OCI-M1 (cell line): ENCODE results near the gene RPL9.
"Not testable (repeated sequence)": the region's sequence is repeated elsewhere in the genome, so short reads cannot be mapped to it uniquely, and the experiment has no call there.

Experiments
- DNase-seq: peaks from one replicate; lab custom pipeline; 2025; lab: John Stamatoyannopoulos, UW

RPL9 gene

DNA sequence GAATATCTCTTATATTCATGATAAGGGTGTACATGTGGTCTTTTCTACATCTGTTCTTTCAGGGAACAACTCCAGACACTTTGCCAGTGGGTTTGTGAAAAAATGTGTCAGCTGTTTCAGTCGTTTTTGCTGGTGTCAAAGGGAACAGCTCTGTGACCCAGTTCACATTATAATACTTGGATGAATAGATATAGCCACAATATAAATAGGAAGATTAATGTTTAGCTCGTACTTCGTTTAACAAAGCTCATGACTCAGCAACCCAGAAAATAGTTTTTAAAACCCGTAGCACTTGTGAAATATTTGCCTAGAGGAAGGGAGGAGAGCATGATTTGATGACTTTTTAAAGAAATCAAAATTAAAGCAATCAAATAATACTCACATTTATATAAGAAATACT, 8.0 kb upstream of the RPL9 start:
- no peak for DNase-seq

- DNase-seq, result peak; percentile 84
These were observed 6.3 kb upstream of the RPL9 start for GRCh38 chr4:39464886-39465501.

- DNase-seq, result not testable (repeated sequence)
These were observed 589 bp downstream of the RPL9 start for GRCh38 chr4:39458161-39458504.

DNA sequence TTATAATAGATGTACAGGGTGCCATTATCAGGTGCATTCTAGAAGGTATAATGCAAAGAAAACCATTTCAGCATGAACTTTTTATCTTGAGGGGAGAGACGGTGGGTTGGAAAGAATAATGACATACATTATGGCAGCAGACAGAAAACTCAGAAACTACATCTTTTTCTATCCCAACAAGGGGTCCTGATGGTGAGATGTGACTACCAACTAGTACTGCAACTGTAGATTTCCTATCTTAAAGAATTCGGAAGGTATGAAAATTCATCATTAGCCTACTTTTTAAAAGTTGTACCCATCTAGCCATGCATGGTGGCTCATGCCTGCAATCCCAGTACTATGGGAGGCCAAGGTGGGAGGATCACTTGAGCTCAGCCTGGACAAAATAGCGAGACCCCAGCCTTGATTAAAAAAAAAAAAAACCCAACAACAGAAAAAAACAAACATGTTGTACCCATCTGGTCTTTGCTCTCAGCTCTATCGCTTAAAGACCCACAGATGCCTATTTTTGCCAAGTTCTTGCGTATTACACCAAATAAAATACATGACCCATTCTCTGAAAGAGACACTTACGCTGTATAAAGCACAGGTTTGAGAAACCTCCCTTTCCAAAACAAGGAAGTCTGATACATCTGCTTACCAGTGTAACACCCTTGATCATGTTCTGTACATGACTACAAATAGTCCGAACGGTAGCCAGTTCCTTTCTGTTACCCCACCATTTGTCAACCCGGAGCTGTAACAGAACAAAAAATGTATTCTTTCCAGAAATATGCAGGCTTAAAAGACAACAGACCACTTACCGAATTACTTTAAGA, 1.6 kb downstream of the RPL9 start:
- DNase-seq, result no peak

- DNase-seq, result no peak
These were observed 3.2 kb downstream of the RPL9 start for GRCh38 chr4:39455486-39455885.

GRCh38 chr4:39453738-39454137, 5.0 kb downstream of the RPL9 start:
- no peak for DNase-seq

- DNase-seq, result no peak
These were observed 5.7 kb downstream of the RPL9 start for GRCh38 chr4:39452860-39453587.

GRCh38 chr4:39452153-39452859, 6.4 kb downstream of the RPL9 start:
- no peak for DNase-seq

GRCh38 chr4:39451423-39452023, 7.2 kb downstream of the RPL9 start:
- no peak for DNase-seq

GRCh38 chr4:39450618-39451017, 8.1 kb downstream of the RPL9 start:
- DNase-seq, result no peak

- DNase-seq, result no peak
These were observed 11.7 kb downstream of the RPL9 start for GRCh38 chr4:39446842-39447573.

DNA sequence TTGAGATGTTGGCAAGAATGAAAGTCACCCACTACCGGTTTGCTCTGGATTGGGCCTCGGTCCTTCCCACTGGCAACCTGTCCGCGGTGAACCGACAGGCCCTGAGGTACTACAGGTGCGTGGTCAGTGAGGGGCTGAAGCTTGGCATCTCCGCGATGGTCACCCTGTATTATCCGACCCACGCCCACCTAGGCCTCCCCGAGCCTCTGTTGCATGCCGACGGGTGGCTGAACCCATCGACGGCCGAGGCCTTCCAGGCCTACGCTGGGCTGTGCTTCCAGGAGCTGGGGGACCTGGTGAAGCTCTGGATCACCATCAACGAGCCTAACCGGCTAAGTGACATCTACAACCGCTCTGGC, 12.3 kb downstream of the RPL9 start:
- no peak for DNase-seq

- DNase-seq, result no peak
These were observed 15.7 kb downstream of the RPL9 start for GRCh38 chr4:39442998-39443397.

DNA sequence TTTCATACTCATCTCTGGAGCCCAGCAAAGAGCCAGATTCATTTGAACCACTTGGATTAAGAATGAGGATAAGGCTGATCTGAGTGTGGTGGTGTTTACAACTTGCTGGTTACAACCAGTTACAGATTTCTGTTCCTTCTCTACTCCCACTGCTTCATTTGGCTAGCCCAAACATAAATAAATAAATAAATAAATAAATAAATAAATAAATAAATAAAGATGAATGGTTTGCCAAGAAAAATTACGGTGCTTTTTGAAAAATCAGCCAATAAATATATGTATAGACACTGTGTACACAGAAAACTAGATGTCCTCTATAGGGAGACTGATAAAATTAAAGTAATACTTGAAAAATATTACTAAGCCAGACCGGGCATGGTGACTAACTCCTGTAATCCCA, 17.1 kb downstream of the RPL9 start:
- no peak for DNase-seq

GRCh38 chr4:39435659-39436563, 22.8 kb downstream of the RPL9 start:
- no peak for DNase-seq

- no peak for DNase-seq
These were observed 24.7 kb downstream of the RPL9 start for GRCh38 chr4:39433878-39434492.

- peak; percentile 62 for DNase-seq
These were observed 29.0 kb downstream of the RPL9 start for GRCh38 chr4:39429476-39430334.

- peak; percentile 24 for DNase-seq
These were observed 31.1 kb downstream of the RPL9 start for GRCh38 chr4:39427520-39428114.

- DNase-seq, result no peak
These were observed 32.0 kb downstream of the RPL9 start for GRCh38 chr4:39426728-39427127.
